ENCODE measurements around the gene ACVR1B.

ACVR1B gene

GRCh38 chr12:52026263-52026662 lies 74.8 kb downstream of the ACVR1B start:
- DNase-seq = no peak

GRCh38 chr12:52027085-52027843 lies 75.8 kb downstream of the ACVR1B start:
- no peak for DNase-seq

- DNase-seq = peak; percentile 86
These were observed 78.2 kb downstream of the ACVR1B start for GRCh38 chr12:52029685-52030084.

- DNase-seq = no peak
These were observed 80.9 kb downstream of the ACVR1B start for GRCh38 chr12:52032446-52032803.

- peak; percentile 97 for DNase-seq
These were observed 81.4 kb downstream of the ACVR1B start for GRCh38 chr12:52032804-52033445.

GRCh38 chr12:52033446-52034140 lies 82.1 kb downstream of the ACVR1B start:
- DNase-seq = no peak

- no peak for DNase-seq
These were observed 83.7 kb downstream of the ACVR1B start for GRCh38 chr12:52035190-52035589.

GRCh38 chr12:52035926-52036325 lies 84.4 kb downstream of the ACVR1B start:
- DNase-seq = no peak

- DNase-seq = peak; percentile 80
These were observed 85.2 kb downstream of the ACVR1B start for GRCh38 chr12:52036587-52037171.

- no peak for DNase-seq
These were observed 85.9 kb downstream of the ACVR1B start for GRCh38 chr12:52037248-52037861.

- no peak for DNase-seq
These were observed 86.9 kb downstream of the ACVR1B start for GRCh38 chr12:52038447-52038846.

- no peak for DNase-seq
These were observed 89.5 kb downstream of the ACVR1B start for GRCh38 chr12:52041035-52041434.

- no peak for DNase-seq
These were observed 90.2 kb downstream of the ACVR1B start for GRCh38 chr12:52041695-52042123.

GRCh38 chr12:52042706-52043385 lies 91.3 kb downstream of the ACVR1B start:
- no peak for DNase-seq

- no peak for DNase-seq
These were observed 92.1 kb downstream of the ACVR1B start for GRCh38 chr12:52043386-52044212.

GRCh38 chr12:52044292-52044983 lies 92.9 kb downstream of the ACVR1B start:
- DNase-seq = no peak

GRCh38 chr12:52045794-52046199 lies 94.3 kb downstream of the ACVR1B start:
- no peak for DNase-seq
